ENCODE results near the gene ZNF362.

DNA sequence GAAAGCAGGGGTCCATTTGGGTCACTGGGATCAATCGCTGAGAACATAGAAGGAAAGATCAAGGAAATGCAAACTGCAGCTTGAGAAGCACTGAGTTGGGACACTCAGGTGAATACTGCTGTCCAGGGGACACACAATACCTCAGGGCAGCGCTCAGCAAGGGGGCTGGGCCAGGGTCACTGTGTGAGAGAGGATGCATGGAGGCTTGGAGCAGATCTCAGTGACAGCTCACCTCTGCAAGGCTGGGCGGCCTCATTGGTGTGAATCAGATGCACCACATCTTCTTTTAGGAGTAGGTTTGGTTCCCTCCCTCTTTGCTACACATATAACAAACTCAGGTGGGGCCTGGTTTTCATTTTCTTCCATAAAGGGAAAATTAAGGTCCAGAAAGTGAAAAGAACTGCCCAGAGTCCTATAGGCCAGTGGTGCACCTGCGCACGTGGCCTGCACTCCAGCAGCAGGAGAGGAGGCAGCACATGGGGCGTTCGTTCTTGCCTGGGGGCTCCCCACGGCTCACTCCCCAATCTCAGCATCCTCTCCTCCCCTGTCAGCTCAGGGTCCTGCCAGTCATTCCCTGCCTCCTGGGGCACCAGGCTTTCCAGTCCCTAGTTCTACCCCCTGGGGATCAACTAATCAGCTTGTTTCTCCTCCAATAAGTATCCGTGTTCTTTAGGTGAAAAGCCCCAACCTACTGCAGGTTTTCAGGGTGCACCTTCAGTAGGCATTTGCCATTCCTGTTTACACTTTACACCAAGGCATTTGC, 63.1 kb downstream of the ZNF362 start:
- TF ChIP-seq, protein P1, sequence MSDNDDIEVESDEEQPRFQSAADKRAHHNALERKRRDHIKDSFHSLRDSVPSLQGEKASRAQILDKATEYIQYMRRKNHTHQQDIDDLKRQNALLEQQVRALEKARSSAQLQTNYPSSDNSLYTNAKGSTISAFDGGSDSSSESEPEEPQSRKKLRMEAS (IDR thresholded peaks at IDR 0.05) = no peak
- TF ChIP-seq RAD21 (IDR thresholded peaks at IDR 0.05; ENCODE audit: low read depth) = no peak

All from Ishikawa (cell line).